Heart right ventricle (tissue), 16 donors: ENCODE measurements around the gene INCA1. TPM values are rescaled to one million over a fixed set of nuclear protein-coding genes. Genes with fewer than 3 reads are reported as not detected.

Source experiments
- ATAC-seq, 8 donors: fragments of 200-7000 bp; cut with Tn5 transposase; one replicate each; pipeline ENCODE4 v1.9.1; 2020; ENCODE audit warnings: mild to moderate bottlenecking in 8 of 8, moderate library complexity in 8 of 8, moderate number of reproducible peaks in 1 of 8
- DNase-seq, 2 donors: peaks; one replicate each; pipeline ENCODE4 v3.0.0-alpha.2; 2020
- H3K27ac ChIP-seq, 10 donors: fragments of 200-600 bp; sonication (generic) in 2 of 10; one replicate each; pipeline versions ENCODE4 v1.5.0 to v1.8.0; 2020 to 2022; ENCODE audit warnings: mild to moderate bottlenecking in 3 of 10
- H3K27me3 ChIP-seq, 7 donors: fragments of 200-600 bp; one replicate each; pipeline ENCODE4 v1.8.0; 2021 to 2022; ENCODE audit warnings: mild to moderate bottlenecking in 2 of 7
- H3K36me3 ChIP-seq, 9 donors: fragments of 200-600 bp; sonication (generic) in 1 of 9; one replicate each; pipeline versions ENCODE4 v1.5.0 to v1.8.0; 2020 to 2022; ENCODE audit warnings: mild to moderate bottlenecking in 2 of 9
- H3K4me1 ChIP-seq, 9 donors: fragments of 200-600 bp; sonication (generic) in 1 of 9; one replicate each; pipeline versions ENCODE4 v1.5.0 to v1.8.0; 2020 to 2022; ENCODE audit warnings: mild to moderate bottlenecking in 4 of 9
- H3K4me3 ChIP-seq, 10 donors: fragments of 200-600 bp; sonication (generic) in 2 of 10; one replicate each; pipeline versions ENCODE4 v1.5.0 to v1.8.0; 2020 to 2022; ENCODE audit warnings: mild to moderate bottlenecking in 7 of 10, moderate library complexity in 2 of 10
- H3K9me3 ChIP-seq, 11 donors: fragments of 200-600 bp in 10 of 11; sonication (generic) in 2 of 11; one replicate each; pipeline versions ENCODE4 v1.5.0 to v1.8.0; 2013 to 2022; ENCODE audit warnings: mild to moderate bottlenecking in 2 of 11, control low read depth in 1 of 11, moderate library complexity in 1 of 11
- CTCF ChIP-seq, 9 donors: fragments of 200-600 bp; sonication (generic) in 2 of 9; IDR thresholded peaks; one replicate each; pipeline versions ENCODE4 v1.5.0 to v1.8.0; 2021 to 2022; ENCODE audit warnings: antibody characterized with exemption in 9 of 9, mild to moderate bottlenecking in 5 of 9, moderate library complexity in 1 of 9
- WGBS, 2 donors: extraction: QIAGEN DNeasy Blood & Tissue Kit; methylation state at CpG; one replicate each; pipeline ENCODE4 v1.1.7; 2013; ENCODE audit warnings: inconsistent platforms in 1 of 2; 5-methylcytosine and 5-hydroxymethylcytosine counted together
- intact Hi-C, 10 donors: fragments of 100-400 bp; cut with DNase I; formaldehyde crosslinking; loops; one replicate each; pipeline versions ENCODE4 v1.11.1 to v1.14.2; 2022
- polyA plus RNA-seq, 2 donors: library from polyadenylated mRNA; stranded (reverse); fragments of 200-250 nt; gene quantifications; one replicate each; pipeline ENCODE4 v1.2.3, GENCODE V29; 2013
- total RNA-seq, 10 donors: library from RNA; stranded (reverse); fragmentation: NEBNext Ultra II Directional in 3 of 10; extraction: Animal tissue kit (Norgen Biotek cat#: 25700) in 3 of 10; gene quantifications; one replicate each; pipeline versions ENCODE4 v1.2.1 to v1.2.4, GENCODE V29; 2021 to 2023
- donor health status: Arrhythmogenic right ventricular cardiomyopathy.
- donor health status: ischemic (EF 13 %, LVEDD 7.1; RV severe dilation, severe dysfunction).
- donor health status: healthy with polysubstance abuse.
- donor health status: DM: no; HTN: yes; CAD: no.
- donor health status: DM: no; HTN: no; CAD: no.
- donor health status: ischemic (EF 25% LVEDD 6.9; RV normal size, moderate dysfunction).
- donor health status: ischemic (EF 25% LVEDD 5.7; RV mildly dilated, moderate dysfunction).
- donor health status: healthy.
- donor health status: DM: yes; HTN: yes; CAD: no.
- donor health status: Ischemic cardiomyopathy.
- donor health status: ischemic (EF 35%, LVEDD 5.7; RV mildly dilated, moderate dysfunction).
- donor health status: nonischemic (EF 11% LVEDD 7.7; RV severe dilation, severe dysfunction).
- donor health status: DM: yes; HTN: yes; CAD: no.
- donor health status: PGD.
- donor health status: ischemic (EF 29% LVEDD 5.4; RV normal size, mild dysfunction).
- donor health status: nonischemic (EF 23%, LVEDD 6.1; RV moderate dilation, normal function).

Gene INCA1
- total and polyA plus RNA-seq, 12 donors, result 0.83 to 7.8 (median 2.2) TPM

GRCh38 chr17:5027916-5028315 is 30.6 kb upstream of the INCA1 start:
- DNase-seq (no peak), ATAC-seq (no peak)
- TF ChIP-seq CTCF (IDR thresholded peaks at IDR 0.05), result no peak
- intact Hi-C loops, result loop anchor here in 1 of 10 donors (5.0 kb wide), 1 partner anchor 34 kb away; no protein-coding TSS in a partner anchor
- Histone ChIP-seq H3K27me3 (no peaks in the 10 kb centered on the region), H3K9me3 (no peaks in the 10 kb centered on the region), H3K4me3 (no peak overlapping the region), H3K4me1 (peaks cover 0 to 19% (median 7%) of the 10 kb centered on the region in 9 donors), H3K27ac (no peak overlapping the region), H3K36me3 (peaks cover 0 to 24% (median 12%) of the 10 kb centered on the region in 9 donors)
- 68 to 73% methylated on average over 5 of the region's 5 CpGs for WGBS, 2 donors

GRCh38 chr17:5027299-5027698 is 30.0 kb upstream of the INCA1 start:
- TF ChIP-seq CTCF (IDR thresholded peaks at IDR 0.05), result no peak
- peaks cover 0 to 19% (median 7%) of the 10 kb centered on the region in 9 donors for H3K4me1 ChIP-seq
- H3K9me3 ChIP-seq, result no peaks in the 10 kb centered on the region
- H3K36me3 ChIP-seq, result peaks cover 0 to 30% (median 18%) of the 10 kb centered on the region in 9 donors
- no peak overlapping the region for H3K4me3 ChIP-seq
- DNase-seq (no peak), ATAC-seq (no peak)
- no peaks in the 10 kb centered on the region for H3K27me3 ChIP-seq
- intact Hi-C loops, result loop anchor here in 1 of 10 donors (5.0 kb wide), 1 partner anchor 35 kb away; no protein-coding TSS in a partner anchor
- H3K27ac ChIP-seq, result no peak overlapping the region
- 83 to 93% methylated on average over 6 of the region's 6 CpGs for WGBS, 2 donors

- DNase-seq, result no peak
- peak in 1 of 8 donors; percentile 4 for ATAC-seq
- WGBS, 2 donors, result 95 to 99% methylated on average over 4 of the region's 4 CpGs
- Histone ChIP-seq H3K36me3 (peaks cover 0 to 57% (median 41%) of the 10 kb centered on the region in 9 donors), H3K27ac (no peak overlapping the region), H3K27me3 (no peaks in the 10 kb centered on the region), H3K4me3 (no peak overlapping the region), H3K9me3 (no peaks in the 10 kb centered on the region), H3K4me1 (peaks cover 0 to 12% (median 0%) of the 10 kb centered on the region in 9 donors)
- intact Hi-C loops, result loop anchor here in 1 of 10 donors (5.0 kb wide), 1 partner anchor 38 kb away; no protein-coding TSS in a partner anchor
- TF ChIP-seq CTCF (IDR thresholded peaks at IDR 0.05), result no peak
Observed at GRCh38 chr17:5024604-5025003, 27.3 kb upstream of the INCA1 start.

- Histone ChIP-seq H3K9me3 (no peaks in the 10 kb centered on the region), H3K4me3 (no peak overlapping the region), H3K36me3 (peaks cover 0 to 66% (median 46%) of the 10 kb centered on the region in 9 donors), H3K27me3 (no peaks in the 10 kb centered on the region), H3K4me1 (peaks cover 0 to 12% (median 0%) of the 10 kb centered on the region in 9 donors), H3K27ac (no peak overlapping the region)
- WGBS, 2 donors, result 92 to 93% methylated on average over 29 of the region's 29 CpGs
- intact Hi-C loops, result no loop called here
- DNase-seq (no peak), ATAC-seq (peak in 2 of 8 donors; percentile 3 to 19)
- TF ChIP-seq CTCF (IDR thresholded peaks at IDR 0.05), result no peak
Observed at GRCh38 chr17:5023588-5024147, 26.3 kb upstream of the INCA1 start.
